Measurements from ENCODE around the gene DENND10.
"Not testable (repeated sequence)": the region's sequence is repeated elsewhere in the genome, so short reads cannot be mapped to it uniquely, and the experiment has no call there.

The DENND10 gene

GRCh38 chr10:119133949-119134348 lies 30.0 kb downstream of the DENND10 start:
- DNase-seq (ENCODE audit: low read depth) = no peak

- DNase-seq (ENCODE audit: low read depth) = no peak
These were observed 31.6 kb downstream of the DENND10 start for GRCh38 chr10:119135513-119135881.

- DNase-seq (ENCODE audit: low read depth) = no peak
These were observed 32.2 kb downstream of the DENND10 start for GRCh38 chr10:119136084-119136483.

GRCh38 chr10:119137878-119138277 lies 34.0 kb downstream of the DENND10 start:
- DNase-seq (ENCODE audit: low read depth) = not testable (repeated sequence)

GRCh38 chr10:119138346-119139306 lies 34.7 kb downstream of the DENND10 start:
- DNase-seq (ENCODE audit: low read depth) = no peak

GRCh38 chr10:119139464-119140067 lies 35.7 kb downstream of the DENND10 start:
- peak; percentile 21 for DNase-seq (ENCODE audit: low read depth)

- DNase-seq (ENCODE audit: low read depth) = no peak
These were observed 36.8 kb downstream of the DENND10 start for GRCh38 chr10:119140603-119141245.

GRCh38 chr10:119143657-119144056 lies 39.7 kb downstream of the DENND10 start:
- no peak for DNase-seq (ENCODE audit: low read depth)

GRCh38 chr10:119149157-119149556 lies 45.2 kb downstream of the DENND10 start:
- DNase-seq (ENCODE audit: low read depth) = no peak

- no peak for DNase-seq (ENCODE audit: low read depth)
These were observed 45.8 kb downstream of the DENND10 start for GRCh38 chr10:119149729-119150128.

GRCh38 chr10:119151601-119152000 lies 47.7 kb downstream of the DENND10 start:
- not testable (repeated sequence) for DNase-seq (ENCODE audit: low read depth)

- no peak for DNase-seq (ENCODE audit: low read depth)
These were observed 49.1 kb downstream of the DENND10 start for GRCh38 chr10:119153041-119153440.

- no peak for DNase-seq (ENCODE audit: low read depth)
These were observed 49.7 kb downstream of the DENND10 start for GRCh38 chr10:119153661-119154060.

- DNase-seq (ENCODE audit: low read depth) = no peak
These were observed 55.4 kb downstream of the DENND10 start for GRCh38 chr10:119159332-119159731.

GRCh38 chr10:119161680-119162451 lies 58.0 kb downstream of the DENND10 start:
- no peak for DNase-seq (ENCODE audit: low read depth)

- DNase-seq (ENCODE audit: low read depth) = no peak
These were observed 58.7 kb downstream of the DENND10 start for GRCh38 chr10:119162452-119163092.

- peak; percentile 65 for DNase-seq (ENCODE audit: low read depth)
These were observed 61.5 kb downstream of the DENND10 start, which contains the start of gene SFXN4 for GRCh38 chr10:119165171-119166117. TSS of gene SFXN4 (minus strand) at chr10:119165714. CDS start at chr10:119165647, 67 bp downstream.

GRCh38 chr10:119166118-119166500 lies 62.2 kb downstream of the DENND10 start:
- DNase-seq (ENCODE audit: low read depth) = no peak

- no peak for DNase-seq (ENCODE audit: low read depth)
These were observed 62.7 kb downstream of the DENND10 start for GRCh38 chr10:119166564-119166963.

GRCh38 chr10:119167041-119167440 lies 63.1 kb downstream of the DENND10 start:
- no peak for DNase-seq (ENCODE audit: low read depth)
